Coronary artery (tissue), 2 donors: ENCODE data around the gene PEDS1.

Experiments used
- DNase-seq: peaks from one replicate; pipeline ENCODE4 v3.0.0-alpha.2; 2017; ENCODE audit warnings: low spot score
- H3K27ac ChIP-seq, 2 donors: fragments of 200-600 bp; sonication (generic); one replicate each; pipeline ENCODE4 v1.5.1; 2016 to 2019
- H3K4me3 ChIP-seq: fragments of 200-600 bp; sonication (generic); 2 replicates; pipeline ENCODE4 v1.5.1; 2016; ENCODE audit warnings: mild to moderate bottlenecking, moderate library complexity
- TF ChIP-seq, protein P1 (sequence below): fragments of 200-600 bp; sonication (generic); IDR thresholded peaks from one replicate; pipeline ENCODE4 v1.5.1; 2019; ENCODE audit warnings: antibody characterized with exemption

PEDS1 gene

GRCh38 chr20:50152394-50153152 is 950 bp downstream of the PEDS1 start:
- no peak for DNase-seq

DNA sequence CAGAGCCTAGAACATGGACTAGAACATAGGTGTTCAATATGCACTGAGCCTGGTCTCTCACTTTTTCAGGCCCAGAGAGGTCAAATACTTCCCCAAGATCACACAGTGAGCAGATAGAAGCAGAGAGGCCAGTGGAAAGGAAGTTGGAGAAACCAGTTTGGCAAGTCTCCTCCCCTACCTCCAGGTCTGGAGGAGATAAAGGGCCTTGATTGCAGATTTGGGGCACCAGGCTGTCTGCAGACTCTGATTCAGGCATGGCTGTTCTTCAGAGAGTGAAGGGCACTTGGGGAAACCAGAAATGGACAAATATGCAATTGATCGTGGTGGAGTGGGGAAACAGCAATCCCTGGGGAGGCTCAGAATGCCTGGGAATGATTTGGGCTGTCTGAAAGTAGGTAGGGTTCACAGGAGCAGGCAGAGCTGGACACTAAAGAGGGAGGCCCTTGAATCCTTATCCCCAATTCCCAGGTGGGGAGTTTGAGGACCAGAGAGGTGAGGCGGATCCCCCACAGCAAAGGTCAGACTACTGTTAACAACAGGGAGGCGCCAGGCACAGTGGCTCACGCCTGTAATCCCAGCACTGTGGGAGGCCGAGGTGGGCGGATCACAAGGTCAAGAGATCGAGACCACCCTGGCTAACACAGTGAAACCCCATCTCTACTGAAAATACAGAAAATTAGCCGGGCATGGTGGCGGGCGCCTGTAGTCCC is 2.3 kb downstream of the PEDS1 start:
- TF ChIP-seq, protein P1, sequence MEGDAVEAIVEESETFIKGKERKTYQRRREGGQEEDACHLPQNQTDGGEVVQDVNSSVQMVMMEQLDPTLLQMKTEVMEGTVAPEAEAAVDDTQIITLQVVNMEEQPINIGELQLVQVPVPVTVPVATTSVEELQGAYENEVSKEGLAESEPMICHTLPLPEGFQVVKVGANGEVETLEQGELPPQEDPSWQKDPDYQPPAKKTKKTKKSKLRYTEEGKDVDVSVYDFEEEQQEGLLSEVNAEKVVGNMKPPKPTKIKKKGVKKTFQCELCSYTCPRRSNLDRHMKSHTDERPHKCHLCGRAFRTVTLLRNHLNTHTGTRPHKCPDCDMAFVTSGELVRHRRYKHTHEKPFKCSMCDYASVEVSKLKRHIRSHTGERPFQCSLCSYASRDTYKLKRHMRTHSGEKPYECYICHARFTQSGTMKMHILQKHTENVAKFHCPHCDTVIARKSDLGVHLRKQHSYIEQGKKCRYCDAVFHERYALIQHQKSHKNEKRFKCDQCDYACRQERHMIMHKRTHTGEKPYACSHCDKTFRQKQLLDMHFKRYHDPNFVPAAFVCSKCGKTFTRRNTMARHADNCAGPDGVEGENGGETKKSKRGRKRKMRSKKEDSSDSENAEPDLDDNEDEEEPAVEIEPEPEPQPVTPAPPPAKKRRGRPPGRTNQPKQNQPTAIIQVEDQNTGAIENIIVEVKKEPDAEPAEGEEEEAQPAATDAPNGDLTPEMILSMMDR, result no peak
- no peak for DNase-seq
- Histone ChIP-seq H3K4me3 (peak overlapping the region; percentile 14), H3K27ac (no peak overlapping the region)

More at GRCh38 chr20:50152394-50153152, 950 bp downstream of the PEDS1 start:
- H3K27ac ChIP-seq, result peak overlapping the region; percentile 75 to 89
- TF ChIP-seq, protein P1, result no peak
- peak overlapping the region; percentile 87 for H3K4me3 ChIP-seq

- no peak overlapping the region for H3K27ac ChIP-seq
These were observed 3.9 kb downstream of the PEDS1 start for GRCh38 chr20:50149481-50150254.

GRCh38 chr20:50146732-50147662 is 6.5 kb downstream of the PEDS1 start:
- TF ChIP-seq, protein P1, result no peak
- no peak overlapping the region for H3K4me3 ChIP-seq
- peak overlapping the region; percentile 21 to 75 for H3K27ac ChIP-seq
- no peak for DNase-seq

More at GRCh38 chr20:50149481-50150254, 3.9 kb downstream of the PEDS1 start:
- TF ChIP-seq, protein P1, result no peak
- DNase-seq, result no peak
- H3K4me3 ChIP-seq, result no peak overlapping the region

GRCh38 chr20:50146214-50146613 is 7.3 kb downstream of the PEDS1 start:
- H3K27ac ChIP-seq, result peak overlapping the region; percentile 21 to 75
- TF ChIP-seq, protein P1, result no peak
- no peak overlapping the region for H3K4me3 ChIP-seq
- no peak for DNase-seq

DNA sequence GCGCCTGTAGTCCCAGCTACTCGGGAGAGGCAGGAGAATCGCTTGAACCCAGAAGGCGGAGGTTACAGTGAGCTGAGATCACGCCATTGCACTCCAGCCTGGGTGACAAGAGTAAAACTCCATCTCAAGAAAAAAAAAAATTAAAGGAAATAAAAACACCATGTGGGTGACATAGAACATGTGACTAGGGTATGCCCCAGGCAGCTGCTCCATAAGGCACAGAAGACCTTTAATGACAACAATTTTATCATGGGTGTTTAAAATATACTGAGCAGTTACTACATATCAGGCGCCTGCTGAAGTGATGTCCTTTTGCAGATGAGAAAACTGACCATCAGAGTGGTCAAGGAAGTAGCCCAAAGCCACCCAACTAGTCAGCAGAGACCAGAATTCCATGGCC is 8.0 kb downstream of the PEDS1 start:
- no peak for DNase-seq
- Histone ChIP-seq H3K4me3 (no peak overlapping the region), H3K27ac (no peak overlapping the region)
- TF ChIP-seq, protein P1, result no peak
